ENCODE data around the gene OCSTAMP. TPM values are rescaled to one million over a fixed set of nuclear protein-coding genes. Genes with fewer than 3 reads are reported as not detected.

OCSTAMP gene
- total and polyA plus RNA-seq, 10 of the 15 experiments (the other 5 are each of a cell fraction or from before 2014, with no cell fraction given), result 0.09 to 0.46 (median 0.22) TPM; not detected in 2

DNA sequence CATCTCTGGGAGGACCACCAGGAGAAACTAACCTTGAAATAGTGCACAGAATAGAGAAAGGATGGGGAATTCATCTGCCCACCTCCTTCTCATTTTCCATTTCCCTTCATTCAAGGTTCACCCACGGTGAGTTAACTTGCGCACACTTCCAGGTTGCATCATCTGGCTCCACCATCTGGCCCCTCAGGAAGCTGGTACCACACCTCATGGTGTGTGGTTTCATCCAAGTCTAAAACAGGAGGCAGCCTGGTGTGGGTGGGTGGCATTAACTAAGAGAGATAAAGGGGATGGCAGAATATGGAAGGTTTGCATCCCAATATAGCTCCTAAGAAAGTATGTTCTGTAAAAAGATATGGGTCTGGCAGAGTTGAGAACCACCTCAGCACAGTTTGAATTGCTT, 40.9 kb downstream of the OCSTAMP start:
- no TSS peak for BruUV-seq (replicated peaks)
- H4K20me1 ChIP-seq (ENCODE audit: control insufficient read depth, insufficient read depth), result no peaks in the 10 kb centered on the region
- POLR2A ChIA-PET, result no interaction called here
- H2AFZ ChIP-seq (ENCODE audit: control insufficient read depth, low read depth, low read length), result no peak overlapping the region
- H3K9me3 ChIP-seq (replicated peaks; ENCODE audit: control insufficient read depth, insufficient read depth, low read length), result peaks cover 2% of the 10 kb centered on the region; the same call in 2 of the 3 replicates
- DNase-seq (ENCODE audit: low read depth, low spot score), result no peak
- in situ Hi-C loops (cut with MboI) (no loop called here), intact Hi-C loops (cut with micrococcal nuclease; ENCODE audit: unreplicated experiment) (no loop called here)
- CTCF ChIA-PET, result no interaction called here
- SMC1A ChIA-PET (ENCODE audit: uncharacterized antibody, unreplicated experiment), result no interaction called here
- TF ChIP-seq NR2C1 (IDR thresholded peaks at IDR 0.05), result no peak
- no peak for TF ChIP-seq SMAD1 (IDR thresholded peaks at IDR 0.05; ENCODE audit: low read depth, partially characterized antibody)
- no peak for TF ChIP-seq RB1 (IDR thresholded peaks at IDR 0.05; ENCODE audit: borderline replicate concordance)
- TF ChIP-seq ATF7 (IDR thresholded peaks at IDR 0.05; ENCODE audit: low read depth), result no peak
- TF ChIP-seq ZBTB33 (IDR thresholded peaks at IDR 0.05), result no peak
- no peak for TF ChIP-seq RUNX3 (IDR thresholded peaks at IDR 0.05; ENCODE audit: low read length)
- no peak for TF ChIP-seq CEBPB (IDR thresholded peaks at IDR 0.05; ENCODE audit: borderline replicate concordance in 1 of 2, low read depth in 2 of 2, low read length in 2 of 2)
- no peak for TF ChIP-seq NR2F1 (conservative IDR thresholded peaks at IDR 0.05)
- no peak for TF ChIP-seq JUND (IDR thresholded peaks at IDR 0.05; ENCODE audit: low read depth, low read length)
- no peak for TF ChIP-seq ZBTB4 (CRISPR knock-in tag; IDR thresholded peaks at IDR 0.05)
- no peak for TF ChIP-seq KDM1A (IDR thresholded peaks at IDR 0.05; ENCODE audit: borderline replicate concordance)
- TF ChIP-seq NFYA (IDR thresholded peaks at IDR 0.05; ENCODE audit: borderline replicate concordance, low read depth, low read length), result no peak
- no peak for TF ChIP-seq SREBF2 (IDR thresholded peaks at IDR 0.05; ENCODE audit: low read length)
- TF ChIP-seq BRCA1 (IDR thresholded peaks at IDR 0.05; ENCODE audit: low read depth, low read length), result no peak
- TF ChIP-seq HCFC1 (IDR thresholded peaks at IDR 0.05; ENCODE audit: low read length), result no peak
- no peak for TF ChIP-seq POLR2A (IDR thresholded peaks at IDR 0.05; ENCODE audit: low read depth, low read length)
- no peak for TF ChIP-seq NRF1 (conservative IDR thresholded peaks at IDR 0.05; ENCODE audit: low read depth, low read length)
- H3K9ac ChIP-seq (ENCODE audit: control insufficient read depth, insufficient read depth, low read length), result no peak overlapping the region
- no peak overlapping the region for H3K4me2 ChIP-seq (ENCODE audit: control insufficient read depth, insufficient read depth)
- no peak overlapping the region for H3K4me3 ChIP-seq
- no peaks in the 10 kb centered on the region for H3K4me1 ChIP-seq (ENCODE audit: control insufficient read depth, insufficient read depth, low read length)
- RAD21 ChIA-PET (ENCODE audit: unreplicated experiment), result no interaction called here
- 21% methylated on average over 2 of the region's 2 CpGs for WGBS (ENCODE audit: insufficient coverage, insufficient replicate concordance, low lambda C conversion rate, missing lambda C conversion rate)
- no peaks in the 10 kb centered on the region for H3K36me3 ChIP-seq (ENCODE audit: control insufficient read depth in 2 of 2, insufficient read depth in 2 of 2, low read length in 1 of 2)
- ATAC-seq, result no peak
- H3K27ac ChIP-seq (ENCODE audit: control insufficient read depth, insufficient read depth), result no peak overlapping the region
- no peaks in the 10 kb centered on the region; a peak in 2 of 4 replicates for H3K27me3 ChIP-seq (replicated peaks in 1 of 2; ENCODE audit: control insufficient read depth in 2 of 2, insufficient read depth in 2 of 2, low read length in 1 of 2)
- H3K79me2 ChIP-seq (ENCODE audit: control insufficient read depth, insufficient read depth, low read length), result no peaks in the 10 kb centered on the region
- no peak for FAIRE-seq
